GM21723 (cell line): ENCODE measurements around the gene BSPH1.
"Not testable (repeated sequence)": the region's sequence is repeated elsewhere in the genome, so short reads cannot be mapped to it uniquely, and the experiment has no call there.

Experiments
- ATAC-seq: cut with Tn5 transposase; IDR thresholded peaks from one replicate; pipeline ENCODE4 v1.9.1; 2021; ENCODE audit warnings: mild to moderate bottlenecking, moderate library complexity; ENCODE audit not compliant: unreplicated experiment

The BSPH1 gene, protein sequence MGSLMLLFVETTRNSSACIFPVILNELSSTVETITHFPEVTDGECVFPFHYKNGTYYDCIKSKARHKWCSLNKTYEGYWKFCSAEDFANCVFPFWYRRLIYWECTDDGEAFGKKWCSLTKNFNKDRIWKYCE

DNA sequence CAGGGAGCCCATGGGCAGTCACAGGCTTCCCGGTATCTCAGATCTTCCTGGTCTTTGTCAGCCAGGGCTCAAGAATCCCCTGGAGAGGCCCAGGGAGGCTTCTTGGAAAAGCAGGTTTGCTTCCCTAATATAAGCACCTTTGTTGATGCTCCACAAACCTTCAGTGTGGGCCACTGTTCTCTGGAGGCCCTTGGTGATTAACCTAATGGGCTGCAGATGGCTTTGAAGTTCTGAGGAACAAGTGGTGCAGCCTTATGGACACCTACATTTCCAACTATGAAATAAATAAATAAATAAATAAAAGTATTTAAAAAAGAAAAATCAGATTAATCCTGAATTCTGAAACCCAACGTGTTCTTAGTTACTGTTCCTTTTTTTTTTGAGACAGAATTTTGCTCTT is at the start of gene BSPH1:
Gene BSPH1 (minus strand): TSS at position 101 of the 400 bp plus-strand sequence. CDS start 89 bp downstream, at position 12.
- ATAC-seq, result no peak

DNA sequence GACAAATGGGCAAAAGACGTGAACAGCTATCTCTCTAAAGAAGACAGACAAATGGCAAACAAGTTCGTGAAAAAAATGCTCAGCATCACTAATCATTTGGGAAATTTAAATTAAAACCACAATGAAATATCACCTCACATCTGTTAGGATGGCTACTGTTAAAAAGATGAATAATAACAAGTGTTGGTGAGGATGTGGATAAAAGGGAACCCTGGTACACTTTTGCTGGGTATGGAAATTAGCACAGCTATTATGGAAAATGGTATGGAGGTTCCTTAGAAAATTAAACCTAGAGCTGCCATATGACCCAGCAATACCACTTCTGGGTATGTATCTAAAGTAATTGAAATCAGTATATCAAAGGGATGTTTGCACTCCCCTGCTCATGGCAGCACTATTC is 44.8 kb upstream of the BSPH1 start:
- ATAC-seq, result no peak

DNA sequence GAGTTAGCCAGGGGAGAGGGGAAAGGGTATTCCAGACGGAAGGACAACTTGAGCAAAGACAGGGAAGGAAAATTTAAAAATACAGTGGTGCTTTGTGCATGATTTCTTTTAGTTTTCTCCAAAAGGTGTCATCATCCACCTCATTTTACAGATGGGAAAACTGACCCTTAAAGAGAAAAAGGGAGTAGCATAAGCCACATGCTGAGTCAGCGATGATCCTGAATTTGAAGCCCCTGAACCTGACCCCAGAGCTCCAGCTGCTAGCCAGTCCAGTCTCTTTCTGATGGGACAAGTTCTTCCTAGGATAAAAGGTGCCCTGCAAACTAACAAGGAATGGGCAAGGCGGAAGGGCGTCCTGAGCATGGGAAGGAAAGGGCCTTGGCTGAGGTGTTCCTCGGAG is 41.6 kb upstream of the BSPH1 start:
- ATAC-seq, result no peak

GRCh38 chr19:48030073-48030472 is 38.1 kb upstream of the BSPH1 start:
- no peak for ATAC-seq

DNA sequence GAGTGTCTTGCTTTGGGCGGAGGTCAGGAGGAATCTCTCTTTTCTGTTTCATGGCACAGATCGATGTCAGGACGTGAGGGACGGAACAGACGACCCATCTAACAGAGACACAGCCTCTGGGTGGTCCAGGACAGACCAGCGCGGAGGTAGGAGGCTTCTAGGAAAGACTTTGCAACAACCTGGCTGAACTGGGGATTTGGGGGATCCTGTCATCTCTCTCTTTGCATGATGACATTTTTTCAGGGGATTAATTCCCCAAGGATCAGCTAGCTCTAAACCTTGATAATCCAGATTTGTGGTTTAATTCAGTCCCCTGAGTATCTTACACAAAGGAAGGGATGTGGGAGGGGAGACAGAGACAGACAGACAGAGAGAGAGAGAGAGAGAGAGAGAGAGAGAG is 37.5 kb upstream of the BSPH1 start:
- ATAC-seq, result no peak

GRCh38 chr19:48025480-48025879 is 33.5 kb upstream of the BSPH1 start:
- ATAC-seq, result no peak

- no peak for ATAC-seq
Observed at GRCh38 chr19:48023518-48023917, 31.5 kb upstream of the BSPH1 start.

GRCh38 chr19:48023011-48023410 is 31.0 kb upstream of the BSPH1 start:
- ATAC-seq, result no peak

- no peak for ATAC-seq
Observed at GRCh38 chr19:48020686-48021085, 28.7 kb upstream of the BSPH1 start.

DNA sequence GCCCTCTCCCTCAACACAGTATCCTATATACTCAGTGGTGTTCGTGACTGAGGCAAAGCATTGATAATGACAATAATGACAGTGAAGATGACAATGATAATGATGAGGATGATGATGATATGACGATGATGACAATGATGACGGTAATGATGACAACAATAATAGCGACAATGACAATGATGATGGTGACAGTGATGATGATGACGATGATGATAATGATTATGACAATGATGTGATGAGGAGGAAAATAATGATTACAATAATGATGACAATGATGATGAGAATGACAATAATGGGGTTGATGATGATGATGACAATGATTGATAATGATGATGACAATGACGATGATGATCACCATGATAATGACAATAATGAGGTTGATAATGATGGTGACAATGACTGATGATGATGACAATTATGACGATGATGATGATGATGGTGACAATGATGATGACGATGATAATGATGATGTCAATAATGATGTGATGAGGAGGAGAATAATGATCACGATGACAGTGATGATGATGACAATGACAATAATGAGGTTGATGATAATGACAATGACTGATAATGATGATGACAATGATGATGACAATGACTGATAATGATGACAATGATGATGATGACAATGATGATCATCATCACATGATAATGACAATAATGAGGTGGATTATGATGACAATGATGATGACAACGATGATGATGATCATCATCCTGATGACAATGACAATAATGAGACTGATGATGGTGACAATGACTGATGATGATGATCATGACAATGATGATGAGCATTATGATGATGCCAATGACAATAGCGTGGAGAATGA is 19.2 kb upstream of the BSPH1 start:
- ATAC-seq, result no peak

- no peak for ATAC-seq
Observed at GRCh38 chr19:48006762-48007161, 14.8 kb upstream of the BSPH1 start.

DNA sequence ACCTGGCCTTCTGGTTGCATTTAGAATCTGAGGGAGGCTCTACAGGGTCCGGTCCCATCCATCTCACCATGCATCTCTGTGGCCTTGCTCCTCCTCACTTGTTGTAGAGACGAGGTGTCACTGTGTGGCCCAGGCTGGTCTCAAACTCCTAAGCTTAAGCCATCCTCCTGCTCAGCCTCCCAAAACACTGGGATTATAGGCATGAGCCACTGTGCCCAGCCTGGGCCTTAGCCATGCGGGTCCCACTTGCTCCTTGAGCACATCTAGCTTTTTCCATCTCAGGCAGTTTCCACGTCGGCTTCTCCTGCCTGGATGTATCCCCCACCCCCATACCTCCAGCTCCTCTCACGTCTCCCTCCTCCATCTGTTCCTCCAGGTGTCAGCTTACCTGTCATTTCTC is 12.3 kb upstream of the BSPH1 start:
- ATAC-seq, result no peak

DNA sequence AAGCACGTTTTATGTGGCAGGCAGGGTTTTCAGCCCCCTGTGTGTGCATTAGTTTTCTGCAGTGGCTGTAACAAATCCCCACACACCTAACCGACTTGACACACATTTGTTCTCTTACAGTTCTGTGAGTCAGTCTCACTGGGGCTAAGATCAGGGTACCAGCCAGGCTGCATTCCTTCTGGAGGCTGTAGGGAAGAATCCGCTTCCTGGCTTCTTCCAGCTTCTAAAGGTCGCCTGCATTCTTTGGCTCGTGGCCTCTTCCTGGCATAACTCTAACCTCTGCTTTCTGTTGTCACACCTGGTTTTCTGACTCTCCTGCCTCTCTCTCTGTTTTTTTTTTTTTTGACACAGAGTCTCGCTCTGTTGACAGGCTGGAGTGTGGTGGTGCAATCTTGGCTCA is 8.9 kb upstream of the BSPH1 start:
- no peak for ATAC-seq

DNA sequence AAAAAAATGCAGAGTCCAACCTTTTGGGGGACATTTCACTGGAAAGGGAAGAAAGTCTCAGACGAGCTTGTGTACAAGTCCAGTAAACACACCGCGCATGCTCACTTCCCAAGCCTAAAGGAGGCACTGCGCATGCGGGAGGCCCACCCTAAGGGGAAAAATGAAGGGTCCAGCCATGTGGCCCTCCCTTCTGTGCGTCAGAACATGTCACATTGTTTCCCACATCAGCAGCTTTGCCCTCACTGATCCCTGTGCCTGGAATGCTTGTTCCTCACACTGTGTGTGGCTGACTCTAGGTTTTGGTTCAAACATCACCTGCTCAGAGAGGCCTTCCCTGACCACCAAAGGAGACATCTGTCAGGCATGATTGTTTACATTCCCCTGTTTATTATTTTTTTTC is 6.8 kb upstream of the BSPH1 start:
- ATAC-seq, result no peak

GRCh38 chr19:47996230-47996727 is 4.3 kb upstream of the BSPH1 start:
- ATAC-seq, result no peak

DNA sequence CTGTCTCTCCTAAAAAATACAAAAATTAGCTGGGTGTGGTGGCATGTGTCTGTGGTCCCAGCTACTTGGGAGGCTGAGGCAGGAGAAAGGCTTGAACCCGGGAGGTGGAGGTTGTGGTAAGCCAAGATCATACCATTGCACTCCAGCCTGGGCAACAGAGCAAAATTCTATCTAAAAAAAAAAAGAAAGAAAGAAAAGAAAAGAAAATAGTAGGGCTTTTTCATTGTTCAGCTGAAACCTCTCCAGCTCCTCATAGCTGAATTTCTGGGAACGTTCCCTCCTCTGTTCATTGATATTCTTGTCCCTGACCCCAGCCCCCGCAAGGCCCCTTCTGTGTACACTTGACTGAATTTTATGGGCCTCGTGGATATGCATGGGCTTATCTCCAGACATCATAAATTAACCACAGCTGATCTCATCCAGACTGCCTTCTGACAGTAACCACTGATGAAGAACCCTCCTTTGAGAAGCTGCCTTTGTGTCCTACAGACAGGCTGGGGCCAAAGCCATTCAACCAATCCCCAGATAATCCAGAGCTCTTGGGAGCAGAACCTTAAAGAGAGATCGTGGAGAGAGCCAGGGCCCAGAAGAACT is 2.3 kb upstream of the BSPH1 start, which contains the start of gene ELSPBP1:
Gene ELSPBP1 (plus strand): TSS at position 424 of the 594 bp plus-strand sequence. CDS start 14,036 bp downstream, outside the sequence.
- ATAC-seq, result no peak

GRCh38 chr19:47991191-47991808 is 670 bp downstream of the BSPH1 start:
- ATAC-seq, result no peak

GRCh38 chr19:47973529-47973928 is 18.4 kb downstream of the BSPH1 start:
- no peak for ATAC-seq

GRCh38 chr19:47955936-47956335 is 36.0 kb downstream of the BSPH1 start:
- not testable (repeated sequence) for ATAC-seq

DNA sequence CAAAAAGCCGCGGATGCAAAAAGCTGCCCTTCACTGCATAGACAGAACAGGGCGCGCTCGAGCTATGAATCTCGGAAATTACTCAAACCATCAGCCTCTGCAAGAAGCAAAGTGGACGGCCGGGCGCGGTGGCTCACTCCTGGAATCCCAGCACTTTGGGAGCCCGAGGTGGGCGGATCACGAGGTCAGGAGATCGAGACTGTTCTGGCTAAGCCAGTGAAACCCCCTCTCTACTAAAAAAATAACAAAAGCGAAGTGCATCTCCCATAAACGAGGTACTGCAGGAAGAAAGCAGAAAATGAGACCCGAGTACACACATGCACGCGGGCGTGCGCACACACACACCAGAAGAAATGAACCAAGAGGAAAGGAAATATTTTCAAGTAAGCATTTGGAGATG is 39.8 kb downstream of the BSPH1 start:
- ATAC-seq, result not testable (repeated sequence)

DNA sequence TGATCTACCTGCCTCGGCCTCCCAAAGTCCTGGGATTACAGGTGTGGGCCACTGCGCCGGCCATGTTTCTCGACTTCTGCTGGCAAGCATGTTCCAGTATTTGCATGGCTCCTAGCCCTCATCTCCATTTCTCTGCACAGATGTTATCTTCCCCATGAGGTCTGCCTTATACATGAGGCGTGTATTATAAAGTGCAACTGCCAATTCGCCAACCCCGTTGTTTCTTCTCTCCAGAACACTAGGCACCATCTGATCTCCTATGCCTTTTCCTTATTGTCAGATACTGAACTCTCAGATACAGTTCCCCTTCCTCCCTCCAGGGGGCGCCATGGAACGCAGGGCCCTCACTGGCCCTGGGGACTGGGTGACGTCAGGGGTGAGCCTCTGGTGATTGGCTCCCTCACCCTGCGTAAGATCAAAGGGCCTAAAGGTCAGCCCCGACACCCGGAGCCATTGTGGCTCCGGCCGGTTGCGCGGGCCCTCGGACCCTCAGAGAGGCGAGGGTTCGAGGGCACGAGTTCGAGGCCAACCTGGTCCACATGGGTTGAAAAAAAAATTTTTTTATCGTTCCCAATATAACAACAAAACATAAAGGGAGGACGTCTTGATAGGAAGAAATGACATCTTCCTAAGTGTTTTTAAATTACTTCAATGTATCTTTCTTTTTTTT is 42.0 kb downstream of the BSPH1 start:
- not testable (repeated sequence) for ATAC-seq
